AML-193 (cell line): ENCODE measurements around the gene ZFAND5.
A peak's percentile ranks its signal among the peaks of the same experiment; 100 is the strongest.

Experiments used
- DNase-seq, 2 experiments: peaks; one replicate each; lab custom pipeline; 2025; lab: John Stamatoyannopoulos, UW

Gene ZFAND5

DNA sequence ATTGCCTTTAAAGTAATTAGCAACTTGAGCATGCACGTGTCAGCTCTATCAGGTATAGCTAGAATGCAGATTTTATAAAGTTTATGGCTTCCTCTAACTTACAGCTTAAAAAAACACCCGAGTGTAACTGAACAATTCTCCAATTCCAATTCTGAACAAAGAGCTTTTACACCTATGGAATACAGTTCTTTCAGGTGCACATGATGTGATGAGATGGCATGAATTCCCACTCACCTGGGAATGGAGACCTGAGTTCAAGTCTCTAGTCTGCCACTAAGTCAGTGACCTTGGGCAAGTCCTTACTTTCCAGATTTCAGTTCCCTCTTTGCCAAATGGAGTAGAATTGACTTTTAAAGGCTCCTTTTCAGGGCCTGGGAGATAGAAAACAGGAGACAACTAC, 1.8 kb downstream of the ZFAND5 start:
- DNase-seq: no peak

DNA sequence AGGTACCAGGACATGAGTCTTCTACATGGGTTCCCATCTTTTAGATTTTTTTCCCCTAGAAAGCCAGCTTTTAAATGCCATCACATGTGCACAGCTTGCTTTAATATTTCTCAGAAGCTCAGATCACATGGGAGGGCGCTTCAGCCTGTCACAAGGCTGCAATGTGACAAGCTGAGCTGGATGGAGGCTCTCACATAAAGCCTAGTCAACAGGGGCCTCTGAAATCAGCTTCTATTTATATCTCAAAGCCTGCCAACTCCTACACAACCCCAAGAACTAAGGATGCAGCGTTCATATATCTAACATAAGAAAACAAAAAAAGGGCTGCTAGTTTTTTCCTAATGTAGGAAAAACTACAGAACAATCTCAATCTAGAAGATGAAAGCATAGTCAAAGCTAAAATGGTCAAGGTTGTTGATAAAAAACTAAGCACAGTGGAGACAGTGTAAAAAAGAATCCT, 2.3 kb downstream of the ZFAND5 start:
- peak; percentile 46 to 62 for DNase-seq

DNA sequence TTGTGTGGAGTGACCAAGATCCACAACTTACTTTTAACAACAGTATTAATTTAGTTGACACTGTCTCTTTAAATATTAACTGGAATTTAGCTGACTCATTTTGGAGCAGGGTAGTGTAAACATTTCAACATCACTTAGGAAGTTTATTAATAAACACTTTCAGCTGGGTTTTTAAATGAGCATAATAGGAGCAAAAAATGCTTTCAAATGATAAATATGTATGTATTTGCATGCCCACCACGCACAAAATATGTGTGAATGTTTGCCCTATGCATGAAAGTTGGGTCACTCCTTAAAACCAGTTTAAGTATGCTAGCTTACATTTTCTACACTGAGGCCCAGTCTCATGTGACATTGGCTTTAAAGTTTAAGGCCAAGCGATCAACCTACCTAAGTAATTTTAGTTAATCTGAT, 2.9 kb downstream of the ZFAND5 start:
- no peak for DNase-seq

DNA sequence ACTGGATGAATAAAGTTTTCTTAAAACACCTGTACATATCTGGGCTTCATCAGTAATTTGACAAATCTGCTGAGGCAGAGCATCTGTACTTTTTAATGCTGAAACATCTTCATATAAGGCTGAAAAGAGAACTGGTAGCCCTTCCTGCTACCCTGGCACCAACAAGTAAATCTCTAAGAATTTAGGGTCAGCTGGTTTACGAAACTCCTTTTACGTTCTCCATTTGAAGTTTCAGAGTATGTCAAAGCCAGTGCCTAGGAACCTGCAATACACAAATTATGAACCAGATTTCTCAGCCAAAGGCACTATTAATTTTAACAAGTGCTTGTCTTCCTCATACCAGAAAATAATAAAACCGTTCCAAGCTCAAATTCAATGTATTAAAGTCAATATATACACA, 3.8 kb downstream of the ZFAND5 start:
- DNase-seq: peak in 1 of 2 experiments; percentile 9

DNA sequence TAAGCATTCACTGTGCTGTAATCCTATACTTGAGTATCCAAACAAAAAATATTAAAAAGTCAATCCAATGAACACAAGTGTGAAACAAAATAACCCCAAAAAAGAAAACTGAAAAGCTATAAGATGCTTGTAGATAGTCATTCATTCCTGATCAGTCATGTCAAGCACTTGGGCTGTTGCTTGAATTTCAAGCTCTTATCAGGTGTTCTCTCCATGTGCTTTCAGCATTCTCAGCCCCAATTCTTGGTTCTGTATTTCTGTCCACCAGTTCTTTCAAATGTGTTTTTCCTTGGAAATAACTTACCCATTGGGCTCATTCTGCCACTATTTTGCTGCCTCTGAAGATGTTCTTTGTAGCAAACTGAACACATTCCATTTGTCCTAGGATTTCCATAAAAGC, 4.7 kb downstream of the ZFAND5 start:
- no peak for DNase-seq

DNA sequence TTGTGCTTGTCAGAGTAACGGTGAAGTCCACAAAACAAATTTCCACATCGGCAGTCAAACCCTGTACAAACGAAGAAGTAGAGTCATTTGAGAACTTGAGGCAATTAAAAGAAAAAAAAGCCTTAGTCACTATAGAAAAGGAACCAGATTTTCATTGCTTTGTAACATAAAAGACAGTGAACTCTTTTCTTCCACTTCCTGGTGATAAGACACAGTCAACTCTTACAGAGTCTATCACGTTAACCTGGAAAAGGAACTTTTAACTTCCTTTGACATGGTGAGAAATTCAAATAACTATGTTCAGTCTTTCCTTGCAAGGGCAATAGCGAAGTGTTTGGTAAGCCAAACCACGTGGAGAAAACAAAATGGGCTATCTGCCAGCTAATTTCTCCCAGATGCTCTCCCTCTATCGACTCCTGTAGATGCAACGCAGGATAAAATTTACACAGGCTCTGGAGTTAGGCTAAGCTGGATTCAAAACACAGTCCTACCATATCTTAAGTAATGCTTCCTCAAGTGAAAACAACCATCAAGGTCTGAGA, 8.9 kb downstream of the ZFAND5 start:
- peak; percentile 42 to 43 for DNase-seq

DNA sequence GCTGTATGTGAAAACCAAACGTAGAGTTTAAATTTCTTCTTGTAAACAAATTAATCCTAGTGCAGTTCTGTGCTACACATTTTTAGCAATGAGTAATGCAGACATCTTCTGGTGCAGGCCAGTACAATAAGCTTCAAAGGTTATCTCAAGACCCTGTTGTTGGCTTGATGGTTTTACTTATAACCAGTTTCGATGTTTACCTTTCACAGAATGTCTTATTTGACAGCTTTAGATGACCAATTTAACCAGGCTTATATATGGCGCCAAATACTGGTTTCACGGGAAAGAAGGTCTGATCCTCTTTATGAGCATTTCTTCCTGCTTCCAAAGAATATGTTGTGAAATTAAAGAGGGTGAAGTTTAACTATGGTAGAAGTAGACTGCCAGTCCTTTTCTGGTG, 9.9 kb downstream of the ZFAND5 start:
- DNase-seq: no peak

DNA sequence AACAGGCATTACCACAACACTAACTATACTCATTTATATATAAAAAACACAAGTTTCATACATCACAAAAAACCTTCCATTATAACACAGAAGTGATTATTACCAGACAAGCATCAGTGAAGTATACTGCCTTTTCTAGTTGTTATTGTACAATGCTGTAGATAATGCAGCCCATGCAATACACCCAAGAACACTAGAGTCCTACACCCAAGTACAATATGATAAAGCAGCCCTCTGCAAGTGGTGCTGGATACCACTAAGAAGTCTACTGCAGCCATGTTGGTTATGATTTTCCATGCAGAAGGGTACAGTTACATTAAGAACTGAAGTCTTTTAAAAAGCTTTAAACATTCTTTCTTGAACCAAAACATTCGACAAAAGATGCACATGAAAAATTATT, 10.3 kb downstream of the ZFAND5 start:
- DNase-seq: no peak

DNA sequence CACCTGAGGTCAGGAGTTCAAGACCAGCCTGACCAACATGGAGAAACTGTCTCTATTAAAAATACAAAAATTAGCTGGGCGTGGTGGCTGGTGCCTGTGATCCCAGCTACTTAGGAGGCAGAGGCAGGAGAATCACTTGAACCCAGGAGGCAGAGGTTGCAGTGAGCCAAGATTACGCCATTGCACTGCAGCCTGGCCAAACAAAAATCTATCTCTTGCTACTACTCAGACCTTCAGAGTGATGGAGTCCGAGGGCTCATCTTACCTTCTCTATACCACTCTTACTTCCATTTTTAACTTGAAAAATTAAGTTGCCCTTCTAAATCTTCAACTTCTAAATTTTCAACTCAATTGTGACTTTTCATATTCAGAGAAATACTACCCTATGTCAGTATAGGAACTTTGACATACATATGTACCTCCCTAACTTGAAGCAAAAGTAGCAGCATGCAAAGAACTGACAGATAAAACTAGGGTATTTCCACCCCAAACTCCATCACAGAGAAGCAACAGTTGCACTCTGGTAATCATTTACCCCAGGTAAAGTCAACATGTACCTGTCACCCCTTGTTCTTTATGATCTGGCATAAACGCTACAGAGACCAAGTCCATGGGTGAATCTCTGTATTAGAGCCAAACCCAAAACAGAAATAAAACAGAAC, 11.4 kb downstream of the ZFAND5 start:
- DNase-seq: no peak

DNA sequence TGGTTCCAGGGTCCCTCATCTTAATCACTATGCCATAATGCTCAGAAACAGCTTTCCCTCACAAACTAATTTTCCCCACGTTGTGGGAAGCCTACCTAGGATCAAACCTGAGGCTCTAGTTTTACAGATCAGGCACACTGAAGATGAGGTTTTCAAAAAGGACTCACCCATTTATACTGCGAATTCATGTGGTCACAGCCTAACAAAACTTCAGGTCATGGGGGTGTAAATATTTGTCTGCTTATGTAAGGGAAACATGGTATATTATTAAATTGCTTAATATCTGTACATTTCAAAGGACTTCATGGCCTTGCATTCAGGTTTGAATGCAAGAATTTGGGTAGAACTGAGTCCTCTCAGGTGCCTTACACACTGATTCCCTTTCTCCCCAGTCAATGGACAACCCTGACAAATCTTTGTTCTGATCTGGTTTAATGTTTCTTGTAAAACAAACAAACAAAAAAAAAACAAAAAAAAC, 12.1 kb downstream of the ZFAND5 start:
- DNase-seq: no peak

DNA sequence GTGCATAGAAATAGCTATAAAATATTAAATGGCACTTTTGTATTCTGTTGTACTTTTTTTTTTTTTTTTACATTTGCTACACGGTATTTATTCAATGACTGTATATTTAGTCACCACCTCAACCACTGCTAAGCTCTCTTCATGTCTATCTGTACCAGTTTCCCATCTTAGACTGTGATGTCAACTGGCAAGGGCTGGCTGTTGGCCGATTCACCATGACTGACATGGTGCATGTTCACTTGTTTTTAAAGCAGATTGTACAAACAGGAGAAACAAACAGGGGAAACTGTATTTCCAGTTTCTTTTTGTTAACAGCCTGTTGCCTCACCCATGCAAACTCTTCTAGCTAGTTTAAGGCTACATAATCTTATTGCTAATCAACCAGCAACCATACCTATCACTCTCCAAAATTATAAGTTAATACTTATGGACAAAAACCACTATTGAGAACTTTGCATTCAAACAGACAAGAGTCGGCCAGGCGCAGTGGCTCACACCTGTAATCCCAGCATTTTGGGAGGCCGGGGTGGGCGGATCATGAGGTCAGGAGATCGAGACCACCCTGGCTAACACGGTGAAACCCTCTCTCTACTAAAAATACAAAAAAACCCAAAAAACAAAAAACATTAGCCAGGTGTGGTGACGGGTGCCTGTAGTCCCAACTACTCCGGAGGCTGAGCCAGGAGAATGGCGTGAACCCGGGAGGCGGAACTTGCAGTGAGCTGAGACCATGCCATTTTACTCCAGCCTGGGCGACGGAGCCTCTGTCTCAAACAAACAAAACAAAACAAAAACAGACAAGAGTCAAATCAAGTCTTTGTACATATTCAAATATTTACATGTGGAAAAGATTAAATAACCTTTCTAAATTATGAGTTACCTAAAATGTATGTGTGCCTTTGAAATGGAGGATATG, 13.2 kb downstream of the ZFAND5 start:
- no peak for DNase-seq

DNA sequence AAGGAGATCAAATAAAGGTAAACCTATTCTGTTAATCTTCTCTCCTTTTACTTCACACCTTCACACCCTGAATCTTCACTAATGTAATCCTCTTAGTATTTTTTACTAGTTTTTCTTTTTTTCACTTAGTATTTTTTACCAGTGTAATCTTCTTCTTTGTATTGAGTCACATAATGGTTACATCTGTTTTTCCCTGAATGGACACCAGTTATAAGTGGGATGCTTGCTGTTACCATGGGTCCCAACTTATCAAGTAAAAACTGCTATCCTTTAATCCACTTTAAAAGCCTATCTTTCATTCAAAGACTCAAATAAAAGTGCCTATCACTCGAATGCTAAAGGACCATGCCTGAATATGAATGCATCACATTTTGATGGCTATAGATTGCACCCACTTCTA, 15.1 kb downstream of the ZFAND5 start:
- no peak for DNase-seq

DNA sequence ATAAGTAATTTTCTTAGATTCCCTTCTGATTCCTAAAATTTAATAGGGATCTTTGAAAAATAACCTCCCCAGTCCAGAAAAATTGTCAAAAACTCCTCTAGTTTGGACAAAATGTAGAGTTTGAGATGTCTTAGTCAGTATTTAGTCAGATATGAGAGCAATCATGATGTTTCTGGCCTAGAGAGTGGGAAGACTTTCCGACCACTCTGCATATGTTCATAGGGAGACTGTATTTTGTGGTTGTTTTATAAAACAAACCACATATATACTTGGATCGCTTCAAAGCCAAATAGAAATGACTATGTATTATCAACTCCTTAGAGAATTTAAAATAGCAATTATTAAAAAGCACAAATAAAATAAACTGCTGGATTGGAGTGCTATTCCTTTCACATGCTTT, 15.8 kb downstream of the ZFAND5 start:
- DNase-seq: no peak

DNA sequence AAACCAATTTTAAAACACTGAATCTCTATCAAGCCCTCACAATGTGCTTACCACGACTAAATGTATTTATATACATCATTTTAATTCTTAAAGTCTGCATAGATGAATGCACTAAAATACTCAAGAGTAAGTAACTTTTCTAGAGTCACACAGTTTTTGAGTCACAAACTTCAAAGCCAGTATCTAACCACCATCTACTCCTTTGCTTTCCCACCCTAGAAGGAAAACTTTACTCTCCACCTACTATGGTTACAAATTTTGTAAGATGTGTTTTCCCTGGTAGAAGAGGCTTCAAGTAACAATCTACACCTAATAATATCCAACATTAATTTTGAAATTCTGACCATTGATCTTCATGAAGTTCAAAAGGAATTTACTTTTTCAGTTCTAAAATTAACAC, 18.7 kb downstream of the ZFAND5 start:
- no peak for DNase-seq

DNA sequence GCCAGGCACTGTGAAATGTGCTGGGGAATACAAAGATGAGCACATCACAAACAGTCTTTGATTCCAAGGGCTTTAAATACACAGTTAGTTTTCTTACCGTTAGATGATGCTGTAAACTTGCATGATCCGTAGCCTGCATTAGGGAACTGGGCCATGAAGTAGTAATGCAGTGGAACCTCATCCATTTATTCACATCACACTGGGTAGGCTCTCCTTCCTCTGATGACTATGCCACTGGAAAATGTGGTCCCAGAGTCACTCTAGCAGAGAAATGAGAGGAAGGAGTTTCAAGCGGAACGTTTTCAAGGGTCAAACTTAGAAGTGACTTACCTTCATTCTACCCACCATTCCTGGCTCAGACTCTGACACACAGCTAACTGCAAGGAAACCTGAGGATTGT, 26.4 kb downstream of the ZFAND5 start:
- DNase-seq: no peak

DNA sequence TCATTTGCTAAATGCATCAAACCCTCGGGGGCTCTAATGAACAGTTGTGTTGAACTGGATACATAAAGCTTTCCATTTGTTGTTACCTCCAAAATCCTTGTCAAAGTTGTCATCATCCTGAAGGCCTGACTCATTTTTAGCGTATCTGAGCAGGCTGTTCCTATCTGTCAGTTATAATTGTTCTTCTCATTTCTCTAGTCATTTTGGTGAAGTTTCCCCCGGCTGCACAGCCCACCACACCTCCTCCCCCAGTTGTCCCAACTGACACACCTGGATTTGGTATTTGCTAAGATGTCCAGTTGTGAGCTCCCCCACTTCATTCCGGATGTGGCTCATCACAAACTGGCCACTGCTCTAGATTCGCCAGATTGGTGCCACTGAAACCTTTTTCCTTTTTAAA, 27.7 kb downstream of the ZFAND5 start:
- DNase-seq: no peak

DNA sequence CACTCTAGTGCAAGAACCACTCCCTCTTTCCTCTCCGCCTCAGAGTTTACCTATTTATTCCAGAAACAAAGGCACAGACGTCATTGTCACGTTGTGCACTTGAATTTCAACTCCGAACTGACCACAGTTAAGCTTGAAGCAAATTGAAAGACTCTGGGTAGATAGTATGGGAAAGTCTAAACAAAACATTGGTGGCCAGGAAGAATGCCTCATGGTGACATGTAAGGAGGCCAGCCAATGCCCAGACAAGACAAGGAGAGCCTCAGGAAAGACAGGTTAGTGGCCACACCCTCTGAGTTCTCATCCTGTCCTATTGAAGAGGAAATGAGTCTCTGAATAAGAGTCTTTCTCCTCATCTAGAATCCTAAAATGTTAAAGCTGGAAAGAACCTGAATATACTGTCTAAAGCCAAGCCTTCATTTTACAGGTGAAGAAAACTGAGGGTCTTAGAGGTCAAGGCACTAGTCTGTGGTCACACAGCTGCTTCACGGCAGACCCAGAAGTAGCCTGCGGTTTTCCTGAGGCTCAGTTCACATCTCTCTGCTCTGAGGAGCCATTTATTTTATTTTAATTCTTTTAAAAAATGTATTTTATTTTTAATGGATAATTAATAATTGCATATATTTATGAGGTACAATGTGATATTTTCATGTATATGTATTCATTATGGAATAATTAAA, 30.2 kb downstream of the ZFAND5 start:
- DNase-seq: no peak

DNA sequence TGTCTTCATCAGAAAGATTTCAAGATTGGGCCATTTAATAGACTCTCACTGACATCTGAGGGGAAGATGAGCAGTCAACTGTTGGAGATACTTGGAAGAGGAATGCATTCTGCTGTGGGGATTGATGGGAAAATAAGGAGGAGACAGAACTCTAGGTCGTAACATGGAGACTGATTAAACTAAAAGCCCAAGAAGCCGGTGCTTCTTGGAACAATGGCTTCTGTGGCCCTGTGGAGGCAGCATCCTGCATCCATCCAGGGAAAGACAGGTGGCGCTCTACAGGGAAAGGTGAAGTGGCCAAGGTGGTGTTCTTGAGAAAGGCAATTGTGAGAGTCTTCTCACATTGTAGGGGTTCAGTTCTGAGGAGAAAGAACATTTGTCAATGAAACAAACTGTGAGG, 31.3 kb downstream of the ZFAND5 start:
- no peak for DNase-seq

DNA sequence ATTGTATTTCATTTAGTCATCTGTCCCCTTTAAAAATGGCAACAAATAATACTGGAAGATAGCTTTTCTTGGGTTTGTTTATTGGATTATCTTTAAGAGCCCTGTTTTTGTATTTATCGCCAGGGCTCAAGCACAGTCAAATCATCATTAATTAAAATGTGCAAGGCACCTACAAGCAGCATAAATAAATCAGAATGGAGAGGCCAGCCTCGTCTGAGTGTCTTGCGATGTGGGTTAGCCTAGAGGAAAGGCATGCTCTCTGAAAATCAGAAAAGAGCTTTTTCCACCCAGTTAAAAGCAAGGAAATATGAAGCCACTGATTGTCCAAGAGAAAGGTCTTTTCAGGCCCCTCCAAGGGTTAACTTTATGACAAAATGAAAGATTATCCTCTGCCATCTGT, 31.8 kb downstream of the ZFAND5 start:
- no peak for DNase-seq

DNA sequence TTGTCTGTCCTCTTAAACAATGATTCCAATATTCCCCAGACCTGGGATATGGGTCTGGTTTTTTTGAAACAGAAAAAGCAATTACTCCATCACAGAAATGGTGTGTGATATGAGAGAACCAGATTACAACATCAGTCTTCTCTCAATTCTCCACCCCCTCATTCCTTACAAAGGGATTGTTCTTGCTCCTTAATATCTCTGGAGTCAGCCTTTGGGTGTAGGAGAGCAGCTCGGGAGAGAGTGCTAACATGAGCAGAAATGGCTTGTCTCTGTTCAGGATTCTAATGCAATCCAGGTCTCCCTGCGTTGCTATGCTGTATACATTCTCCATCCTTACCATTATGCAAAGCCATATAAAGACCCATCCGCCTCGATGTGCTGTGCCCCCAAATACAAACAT, 32.7 kb downstream of the ZFAND5 start:
- no peak for DNase-seq

DNA sequence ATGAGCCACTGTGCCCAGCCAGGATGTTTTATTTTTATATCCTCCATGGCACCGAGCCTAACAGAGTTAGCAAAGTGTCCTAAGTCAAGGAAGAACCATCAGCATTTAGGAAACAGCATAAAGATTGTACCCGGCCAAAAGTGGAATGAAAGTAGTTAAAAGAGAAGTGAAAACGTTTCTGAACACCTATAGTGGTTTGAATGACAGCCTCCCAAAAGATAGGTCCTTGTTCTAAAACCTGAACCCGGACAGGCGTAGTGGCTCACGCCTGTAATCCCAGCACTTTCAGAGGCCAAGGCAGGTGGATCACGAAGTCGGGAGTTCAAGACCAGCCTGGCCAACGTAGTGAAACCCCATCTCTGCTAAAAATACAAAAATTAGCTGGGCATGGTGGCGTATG, 37.4 kb downstream of the ZFAND5 start:
- DNase-seq: no peak

DNA sequence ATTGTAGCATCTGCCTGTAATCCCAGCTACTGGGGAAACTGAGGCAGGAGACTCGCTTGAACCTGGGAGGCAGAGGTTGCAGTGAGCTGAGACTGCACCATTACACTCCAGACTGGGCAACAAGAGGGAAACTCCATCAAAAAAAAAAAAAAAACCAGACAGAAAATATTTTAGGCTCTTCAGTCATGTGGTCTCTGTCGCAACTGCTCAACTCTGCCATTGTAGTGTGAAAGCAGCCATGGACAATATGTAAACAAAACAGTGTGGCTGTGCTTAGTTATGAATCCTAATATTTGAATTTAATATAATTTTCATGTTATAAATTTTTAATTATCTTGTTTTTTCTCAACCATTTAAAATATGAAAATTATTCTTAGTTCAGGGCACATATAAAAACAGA, 38.4 kb downstream of the ZFAND5 start:
- DNase-seq: no peak
